ENCODE measurements around the gene TRIM68. TPM values are rescaled to one million over a fixed set of nuclear protein-coding genes. Genes with fewer than 3 reads are reported as not detected.

TRIM68 gene
- total RNA-seq, 1 donor from 2014 or later = 12.4 TPM

- no peak within 1 kb of the TSS for H3K4me3 ChIP-seq
- TF ChIP-seq, protein P1, sequence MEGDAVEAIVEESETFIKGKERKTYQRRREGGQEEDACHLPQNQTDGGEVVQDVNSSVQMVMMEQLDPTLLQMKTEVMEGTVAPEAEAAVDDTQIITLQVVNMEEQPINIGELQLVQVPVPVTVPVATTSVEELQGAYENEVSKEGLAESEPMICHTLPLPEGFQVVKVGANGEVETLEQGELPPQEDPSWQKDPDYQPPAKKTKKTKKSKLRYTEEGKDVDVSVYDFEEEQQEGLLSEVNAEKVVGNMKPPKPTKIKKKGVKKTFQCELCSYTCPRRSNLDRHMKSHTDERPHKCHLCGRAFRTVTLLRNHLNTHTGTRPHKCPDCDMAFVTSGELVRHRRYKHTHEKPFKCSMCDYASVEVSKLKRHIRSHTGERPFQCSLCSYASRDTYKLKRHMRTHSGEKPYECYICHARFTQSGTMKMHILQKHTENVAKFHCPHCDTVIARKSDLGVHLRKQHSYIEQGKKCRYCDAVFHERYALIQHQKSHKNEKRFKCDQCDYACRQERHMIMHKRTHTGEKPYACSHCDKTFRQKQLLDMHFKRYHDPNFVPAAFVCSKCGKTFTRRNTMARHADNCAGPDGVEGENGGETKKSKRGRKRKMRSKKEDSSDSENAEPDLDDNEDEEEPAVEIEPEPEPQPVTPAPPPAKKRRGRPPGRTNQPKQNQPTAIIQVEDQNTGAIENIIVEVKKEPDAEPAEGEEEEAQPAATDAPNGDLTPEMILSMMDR (IDR thresholded peaks at IDR 0.05) = no peak
- no peaks in the 10 kb centered on the region for H3K27me3 ChIP-seq
- H3K27ac ChIP-seq = no peak within 1 kb of the TSS
- no peaks in the 10 kb centered on the region for H3K9me3 ChIP-seq
- DNase-seq (no peak), ATAC-seq (no peak)
- H3K4me1 ChIP-seq = no peaks in the 10 kb centered on the region
- intact Hi-C loops (cut with DNase I) = no loop called here
- no peaks in the 10 kb centered on the region for H3K36me3 ChIP-seq
These were observed 35.7 kb upstream of the TRIM68 start, which contains the start of gene OR51E1 for GRCh38 chr11:4643682-4644081. Gene OR51E1, plus strand, starts transcription at chr11:4643982. Its CDS starts 8,545 bp downstream, at chr11:4652527.

- ATAC-seq (no peak), DNase-seq (no peak)
- H3K27ac ChIP-seq = no peak overlapping the region
- no peaks in the 10 kb centered on the region for H3K36me3 ChIP-seq
- no peak overlapping the region for H3K4me3 ChIP-seq
- no peaks in the 10 kb centered on the region for H3K4me1 ChIP-seq
- H3K9me3 ChIP-seq = no peaks in the 10 kb centered on the region
- TF ChIP-seq, protein P1 (IDR thresholded peaks at IDR 0.05) = no peak
- intact Hi-C loops (cut with DNase I) = no loop called here
- no peaks in the 10 kb centered on the region for H3K27me3 ChIP-seq
These were observed 35.0 kb upstream of the TRIM68 start for GRCh38 chr11:4643076-4643475.

DNA sequence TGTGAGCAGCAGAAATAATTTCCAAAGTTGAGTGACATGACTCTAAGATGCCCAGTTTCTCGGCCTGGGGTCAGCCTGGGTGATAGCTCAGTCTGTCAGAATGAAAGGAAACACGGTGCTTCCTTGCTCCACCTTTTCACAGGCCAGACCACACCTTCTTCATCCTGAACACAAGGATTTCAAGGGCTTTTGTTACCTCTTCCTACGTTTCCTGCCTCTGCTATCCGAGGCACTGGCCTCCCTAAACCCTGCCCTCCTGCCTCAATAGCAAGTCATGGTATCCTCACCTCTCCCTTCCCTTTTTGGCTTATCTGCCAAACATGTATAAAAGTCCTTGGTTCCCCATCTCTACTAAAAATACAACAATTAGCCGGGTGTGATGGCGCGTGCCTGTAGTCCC lies 34.0 kb upstream of the TRIM68 start:
- TF ChIP-seq, protein P1 (IDR thresholded peaks at IDR 0.05) = no peak
- no peak for DNase-seq
- Histone ChIP-seq H3K4me3 (no peak overlapping the region), H3K36me3 (no peaks in the 10 kb centered on the region), H3K9me3 (no peaks in the 10 kb centered on the region), H3K4me1 (no peaks in the 10 kb centered on the region), H3K27me3 (no peaks in the 10 kb centered on the region), H3K27ac (no peak overlapping the region)
- intact Hi-C loops (cut with DNase I) = no loop called here
- ATAC-seq = no peak

- intact Hi-C loops (cut with DNase I) = no loop called here
- no peaks in the 10 kb centered on the region for H3K4me1 ChIP-seq
- no peaks in the 10 kb centered on the region for H3K9me3 ChIP-seq
- no peaks in the 10 kb centered on the region for H3K27me3 ChIP-seq
- DNase-seq (no peak), ATAC-seq (no peak)
- H3K4me3 ChIP-seq = no peak overlapping the region
- H3K36me3 ChIP-seq = no peaks in the 10 kb centered on the region
- no peak overlapping the region for H3K27ac ChIP-seq
- TF ChIP-seq, protein P1 (IDR thresholded peaks at IDR 0.05) = no peak
These were observed 33.5 kb upstream of the TRIM68 start for GRCh38 chr11:4641501-4641900.

GRCh38 chr11:4639931-4640330 lies 31.9 kb upstream of the TRIM68 start:
- H3K27ac ChIP-seq = no peak overlapping the region
- H3K27me3 ChIP-seq = no peaks in the 10 kb centered on the region
- intact Hi-C loops (cut with DNase I) = no loop called here
- no peaks in the 10 kb centered on the region for H3K9me3 ChIP-seq
- no peak overlapping the region for H3K4me3 ChIP-seq
- H3K36me3 ChIP-seq = no peaks in the 10 kb centered on the region
- ATAC-seq (no peak), DNase-seq (no peak)
- TF ChIP-seq, protein P1 (IDR thresholded peaks at IDR 0.05) = no peak
- no peaks in the 10 kb centered on the region for H3K4me1 ChIP-seq

GRCh38 chr11:4637662-4638047 lies 29.6 kb upstream of the TRIM68 start:
- ATAC-seq = no peak
- Histone ChIP-seq H3K4me1 (no peaks in the 10 kb centered on the region), H3K27me3 (no peaks in the 10 kb centered on the region), H3K27ac (no peak overlapping the region), H3K9me3 (no peaks in the 10 kb centered on the region), H3K36me3 (no peaks in the 10 kb centered on the region), H3K4me3 (no peak overlapping the region)
- intact Hi-C loops (cut with DNase I) = no loop called here
- TF ChIP-seq, protein P1 (IDR thresholded peaks at IDR 0.05) = no peak
- no peak for DNase-seq
